GM12878 (cell line): ENCODE measurements around the gene CLDN24. TPM values are rescaled to one million over a fixed set of nuclear protein-coding genes. Genes with fewer than 3 reads are reported as not detected.

Experiments
- ATAC-seq: fragments of 200-7000 bp; cut with Tn5 transposase; 3 replicates; pipeline ENCODE4 v1.9.1; 2020; ENCODE audit warnings: mild to moderate bottlenecking, moderate library complexity
- BruUV-seq: library from RNA; stranded (reverse); fragments of 400-500 nt; replicated peaks from 2 replicates; lab custom pipeline; 2021; lab: Mats Ljungman, UMichigan
- CTCF ChIA-PET: fragments of 300-600 bp; sonication (Branson Sonifier 250); formaldehyde crosslinking; extraction: SDS; loops from one replicate; lab custom pipeline; 2021; ENCODE audit warnings: inconsistent platforms; lab: Yijun Ruan, JAX
- POLR2A ChIA-PET: fragments of 350-600 bp; formaldehyde crosslinking; extraction: SDS; loops from one replicate; lab custom pipeline; 2021; ENCODE audit warnings: inconsistent platforms; lab: Charles Lee
- RAD21 ChIA-PET: fragments of 300-600 bp; sonication (Branson Sonifier 250); formaldehyde crosslinking; loops from one replicate; lab custom pipeline; 2023; ENCODE audit warnings: antibody characterized with exemption; ENCODE audit not compliant: unreplicated experiment; lab: Charles Lee
- SMC1A ChIA-PET: fragments of 300-600 bp; sonication (Branson Sonifier 250); formaldehyde crosslinking; loops from one replicate; lab custom pipeline; 2023; ENCODE audit not compliant: unreplicated experiment, uncharacterized antibody; lab: Charles Lee
- DNase-seq: peaks from one replicate; pipeline ENCODE4 v3.0.0-alpha.2; 2011; ENCODE audit warnings: low read depth, low spot score
- FAIRE-seq: peaks from 3 replicates; lab custom pipeline; 2011; peaks lifted over from hg19 to GRCh38; lab: Jason Lieb, UNC
- H2AFZ ChIP-seq: 2 replicates; pipeline ENCODE4 v1.6.0; 2011; ENCODE audit warnings: low read depth, low read length, control low read depth; ENCODE audit not compliant: control insufficient read depth
- H3K27ac ChIP-seq: 2 replicates; pipeline ENCODE4 v1.5.1; 2011; ENCODE audit warnings: control low read depth; ENCODE audit not compliant: control insufficient read depth, insufficient read depth
- H3K27me3 ChIP-seq, 2 experiments: replicated peaks in 1 of 2; 2 replicates each; pipeline versions ENCODE4 v1.6.0 to v1.6.1; 2011; ENCODE audit warnings: low read length in 1 of 2; ENCODE audit not compliant: control insufficient read depth in 2 of 2, insufficient read depth in 2 of 2
- H3K36me3 ChIP-seq, 2 experiments: 2 replicates each; pipeline ENCODE4 v1.5.1; 2011; ENCODE audit warnings: low read length in 1 of 2; ENCODE audit not compliant: control insufficient read depth in 2 of 2, insufficient read depth in 2 of 2
- H3K4me1 ChIP-seq: 2 replicates; pipeline ENCODE4 v1.6.1; 2011; ENCODE audit warnings: mild to moderate bottlenecking, low read length, moderate library complexity, mixed read lengths; ENCODE audit not compliant: control insufficient read depth, insufficient read depth
- H3K4me2 ChIP-seq: 2 replicates; pipeline ENCODE4 v1.6.0; 2011; ENCODE audit warnings: control low read depth; ENCODE audit not compliant: control insufficient read depth, insufficient read depth
- H3K4me3 ChIP-seq: fragments of 200-600 bp; sonication (generic); 2 replicates; pipeline ENCODE4 v1.5.1; 2016
- H3K79me2 ChIP-seq: 2 replicates; pipeline ENCODE4 v1.6.0; 2011; ENCODE audit warnings: low read length; ENCODE audit not compliant: control insufficient read depth, insufficient read depth
- H3K9ac ChIP-seq: 2 replicates; pipeline ENCODE4 v1.8.0; 2011; ENCODE audit warnings: low read length, control low read depth, mixed read lengths; ENCODE audit not compliant: control insufficient read depth, insufficient read depth
- H3K9me3 ChIP-seq: replicated peaks from 3 replicates; pipeline ENCODE4 v1.5.1; 2011; ENCODE audit warnings: mild to moderate bottlenecking, low read length; ENCODE audit not compliant: control insufficient read depth, insufficient read depth
- H4K20me1 ChIP-seq: 2 replicates; pipeline ENCODE4 v1.6.0; 2011; ENCODE audit not compliant: control insufficient read depth, insufficient read depth
- BCL11A ChIP-seq: IDR thresholded peaks from 2 replicates; pipeline ENCODE4 v1.6.1; 2011; ENCODE audit warnings: low read depth, low read length
- BCLAF1 ChIP-seq: fragments of 450-650 bp; IDR thresholded peaks from 2 replicates; pipeline ENCODE4 v1.6.1; 2017; ENCODE audit warnings: antibody characterized with exemption, mild to moderate bottlenecking, moderate library complexity
- BMI1 ChIP-seq: fragments of 450-650 bp; IDR thresholded peaks from 2 replicates; pipeline ENCODE4 v1.6.1; 2016; ENCODE audit warnings: mild to moderate bottlenecking, moderate library complexity, borderline replicate concordance
- CBX3 ChIP-seq: fragments of 200-600 bp; sonication (generic); IDR thresholded peaks from 2 replicates; pipeline ENCODE4 v1.6.1; 2016; ENCODE audit warnings: low read depth, borderline replicate concordance
- HDAC2 ChIP-seq: fragments of 200-600 bp; sonication (generic); IDR thresholded peaks from 2 replicates; pipeline ENCODE4 v1.6.1; 2017
- MYC ChIP-seq: IDR thresholded peaks from 2 replicates; pipeline ENCODE4 v1.6.1; 2011; ENCODE audit warnings: mild to moderate bottlenecking, low read length, moderate library complexity, inconsistent platforms; ENCODE audit not compliant: insufficient read depth, insufficient replicate concordance, insufficient read length, severe bottlenecking
- POLR2A ChIP-seq: IDR thresholded peaks from 2 replicates; pipeline ENCODE4 v1.6.1; 2011; ENCODE audit warnings: low read depth, mild to moderate bottlenecking, low read length
- SIN3A ChIP-seq: IDR thresholded peaks from 2 replicates; pipeline ENCODE4 v1.6.1; 2012; ENCODE audit warnings: low read depth, low read length, improper control_type of control experiment
- WGBS: methylation state at CpG from one replicate; pipeline ENCODE4 v1.1.6; 2016; ENCODE audit warnings: low lambda C conversion rate; ENCODE audit not compliant: insufficient replicate concordance, insufficient coverage; ENCODE audit errors: missing lambda C conversion rate; 5-methylcytosine and 5-hydroxymethylcytosine counted together
- in situ Hi-C: fragments of 300-500 bp; cut with MboI; formaldehyde crosslinking; loops from 9 replicates; pipeline ENCODE4 v1.14.3; 2018; ENCODE audit warnings: mixed read lengths
- intact Hi-C: fragments of 100-400 bp; cut with micrococcal nuclease; formaldehyde crosslinking; loops from one replicate; pipeline ENCODE4 v1.14.2; 2022; ENCODE audit not compliant: unreplicated experiment
- polyA plus RNA-seq, 11 experiments: library from polyadenylated mRNA; depleted of rRNA in 4 of 11; unstranded in 6 of 11; stranded (reverse) in 5 of 11; fragments of >200 nt; fragmentation: Nextera tagmentation in 4 of 11; fragmentation: Illumina TruSeq in 1 of 11; extraction: Ambion mirVana in 4 of 11; extraction: Trizol in 1 of 11; gene quantifications; 1 replicate in 1 of 11; 2 replicates in 10 of 11; pipeline versions ENCODE4 v1.2.1 to v1.2.3, GENCODE V29; 2011 to 2016; ENCODE audit warnings: inconsistent platforms in 2 of 11, missing spikeins in 2 of 11, low read depth in 1 of 11
- total RNA-seq, 4 experiments: library from RNA; depleted of rRNA in 3 of 4; stranded (reverse); fragments of >200 nt in 3 of 4; fragmentation: Illumina TruSeq in 1 of 4; extraction: Trizol in 1 of 4; gene quantifications; 2 replicates each; pipeline versions ENCODE4 v1.2.1 to v1.2.3, GENCODE V29; 2013 to 2021
- TF ChIP-seq, protein P1 (sequence below): fragments of 450-650 bp; conservative IDR thresholded peaks from 2 replicates; pipeline ENCODE4 v1.6.1; 2017; ENCODE audit warnings: mild to moderate bottlenecking, moderate library complexity
- TF ChIP-seq, protein P2 (sequence below): IDR thresholded peaks from 2 replicates; pipeline ENCODE4 v1.6.1; 2012; ENCODE audit warnings: low read depth, low read length, improper control_type of control experiment

Gene CLDN24
- total and polyA plus RNA-seq, 10 of the 15 experiments (the other 5 are each of a cell fraction or from before 2014, with no cell fraction given): not detected

DNA sequence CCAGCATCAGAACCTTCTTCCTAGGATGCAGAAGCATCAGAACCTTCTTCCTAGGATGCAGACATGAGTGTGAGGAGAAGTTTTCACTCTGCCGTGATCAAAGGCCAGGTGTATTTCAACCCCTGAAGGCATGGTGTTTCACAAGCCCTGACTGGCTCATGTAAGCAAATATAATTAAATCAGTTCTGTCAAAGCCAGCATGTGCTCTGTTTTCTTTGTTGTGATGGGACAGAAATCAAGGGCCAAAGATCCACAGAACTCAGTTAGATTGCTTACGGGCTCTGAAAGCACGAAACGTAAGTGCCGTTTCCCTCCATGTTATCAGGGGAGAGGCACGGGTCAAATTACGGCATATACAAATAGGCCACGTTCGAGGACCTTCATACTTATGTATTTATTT lies 32.0 kb upstream of the CLDN24 start:
- Histone ChIP-seq H3K27me3 (no peaks in the 10 kb centered on the region), H3K4me3 (no peak overlapping the region), H3K36me3 (no peaks in the 10 kb centered on the region), H3K27ac (no peak overlapping the region), H3K4me2 (no peak overlapping the region), H4K20me1 (no peaks in the 10 kb centered on the region), H3K9me3 (no peaks in the 10 kb centered on the region), H3K79me2 (no peaks in the 10 kb centered on the region), H2AFZ (no peak overlapping the region), H3K4me1 (no peaks in the 10 kb centered on the region), H3K9ac (no peak overlapping the region)
- SMC1A ChIA-PET: no interaction called here
- POLR2A ChIA-PET: no interaction called here
- RAD21 ChIA-PET: no interaction called here
- CTCF ChIA-PET: no interaction called here
- no peak for DNase-seq
- BruUV-seq: no TSS peak
- ATAC-seq: no peak
- WGBS: 50% methylated on average over 9 of the region's 9 CpGs
- no peak for FAIRE-seq
- TF ChIP-seq SIN3A (no peak), POLR2A (no peak), BMI1 (no peak), HDAC2 (no peak), MYC (no peak), BCLAF1 (no peak), BCL11A (no peak), CBX3 (no peak)
- TF ChIP-seq, protein P1, sequence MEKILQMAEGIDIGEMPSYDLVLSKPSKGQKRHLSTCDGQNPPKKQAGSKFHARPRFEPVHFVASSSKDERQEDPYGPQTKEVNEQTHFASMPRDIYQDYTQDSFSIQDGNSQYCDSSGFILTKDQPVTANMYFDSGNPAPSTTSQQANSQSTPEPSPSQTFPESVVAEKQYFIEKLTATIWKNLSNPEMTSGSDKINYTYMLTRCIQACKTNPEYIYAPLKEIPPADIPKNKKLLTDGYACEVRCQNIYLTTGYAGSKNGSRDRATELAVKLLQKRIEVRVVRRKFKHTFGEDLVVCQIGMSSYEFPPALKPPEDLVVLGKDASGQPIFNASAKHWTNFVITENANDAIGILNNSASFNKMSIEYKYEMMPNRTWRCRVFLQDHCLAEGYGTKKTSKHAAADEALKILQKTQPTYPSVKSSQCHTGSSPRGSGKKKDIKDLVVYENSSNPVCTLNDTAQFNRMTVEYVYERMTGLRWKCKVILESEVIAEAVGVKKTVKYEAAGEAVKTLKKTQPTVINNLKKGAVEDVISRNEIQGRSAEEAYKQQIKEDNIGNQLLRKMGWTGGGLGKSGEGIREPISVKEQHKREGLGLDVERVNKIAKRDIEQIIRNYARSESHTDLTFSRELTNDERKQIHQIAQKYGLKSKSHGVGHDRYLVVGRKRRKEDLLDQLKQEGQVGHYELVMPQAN: no peak
- TF ChIP-seq, protein P2, sequence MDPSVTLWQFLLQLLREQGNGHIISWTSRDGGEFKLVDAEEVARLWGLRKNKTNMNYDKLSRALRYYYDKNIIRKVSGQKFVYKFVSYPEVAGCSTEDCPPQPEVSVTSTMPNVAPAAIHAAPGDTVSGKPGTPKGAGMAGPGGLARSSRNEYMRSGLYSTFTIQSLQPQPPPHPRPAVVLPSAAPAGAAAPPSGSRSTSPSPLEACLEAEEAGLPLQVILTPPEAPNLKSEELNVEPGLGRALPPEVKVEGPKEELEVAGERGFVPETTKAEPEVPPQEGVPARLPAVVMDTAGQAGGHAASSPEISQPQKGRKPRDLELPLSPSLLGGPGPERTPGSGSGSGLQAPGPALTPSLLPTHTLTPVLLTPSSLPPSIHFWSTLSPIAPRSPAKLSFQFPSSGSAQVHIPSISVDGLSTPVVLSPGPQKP: no peak
- intact Hi-C loops: no loop called here
- in situ Hi-C loops: no loop called here
